Choroid plexus epithelial cell (primary cell): Measurements from ENCODE around the gene SSBP4.
A peak's percentile ranks its signal among the peaks of the same experiment; 100 is the strongest.

ENCODE experiments used
- DNase-seq: peaks from one replicate; pipeline ENCODE4 v3.0.0-alpha.2; 2010; ENCODE audit warnings: low read depth
- H3K4me3 ChIP-seq: 2 replicates; pipeline ENCODE4 v1.5.1; 2011; ENCODE audit warnings: low read depth, mild to moderate bottlenecking, control low read depth, low read length, moderate library complexity
- CTCF ChIP-seq: conservative IDR thresholded peaks from 2 replicates; pipeline ENCODE4 v1.5.1; 2011; ENCODE audit warnings: low read depth, mild to moderate bottlenecking, control low read depth, inconsistent platforms, low read length, moderate library complexity

The SSBP4 gene

GRCh38 chr19:18439910-18440237, 20.7 kb downstream of the SSBP4 start:
- TF ChIP-seq CTCF: no peak
- no peak for DNase-seq
- no peak overlapping the region for H3K4me3 ChIP-seq

- H3K4me3 ChIP-seq: no peak overlapping the region
- TF ChIP-seq CTCF: peak; percentile 29
- no peak for DNase-seq
Observed at GRCh38 chr19:18440415-18440877, 21.2 kb downstream of the SSBP4 start.

GRCh38 chr19:18440936-18441803, 22.0 kb downstream of the SSBP4 start:
- TF ChIP-seq CTCF: no peak
- no peak overlapping the region for H3K4me3 ChIP-seq
- DNase-seq: no peak

- TF ChIP-seq CTCF: no peak
- H3K4me3 ChIP-seq: no peak overlapping the region
- DNase-seq: no peak
Observed at GRCh38 chr19:18441804-18442788, 22.9 kb downstream of the SSBP4 start.

GRCh38 chr19:18442941-18443340, 23.7 kb downstream of the SSBP4 start:
- TF ChIP-seq CTCF: no peak
- DNase-seq: no peak
- no peak overlapping the region for H3K4me3 ChIP-seq

GRCh38 chr19:18443406-18443805, 24.2 kb downstream of the SSBP4 start:
- no peak for DNase-seq
- TF ChIP-seq CTCF: no peak
- H3K4me3 ChIP-seq: no peak overlapping the region
